ENCODE measurements around the gene ADCY3. TPM values are rescaled to one million over a fixed set of nuclear protein-coding genes. Genes with fewer than 3 reads are reported as not detected.

The ADCY3 gene
- total RNA-seq, 1 experiment from 2014 or later: 75.6 TPM

- Histone ChIP-seq H3K9me3 (peaks cover 7% of the 10 kb centered on the region; the same call in 1 of the 2 replicates), H3K4me1 (no peaks in the 10 kb centered on the region), H3K4me3 (ENCODE audit: low read depth, low read length) (no peak overlapping the region), H3K36me3 (ENCODE audit: control insufficient read depth, insufficient read depth, low read length) (peaks cover 2% of the 10 kb centered on the region; the same call in 1 of the 2 replicates), H3K27me3 (replicated peaks; ENCODE audit: control insufficient read depth, insufficient read depth, low read length) (no peaks in the 10 kb centered on the region)
- Mint-ChIP-seq H3K27ac (ENCODE audit: unreplicated experiment) (no peak overlapping the region), H3K9me3 (ENCODE audit: unreplicated experiment) (peaks cover 8% of the 10 kb centered on the region), H3K4me1 (ENCODE audit: low read depth, unreplicated experiment) (no peaks in the 10 kb centered on the region), H3K27me3 (ENCODE audit: insufficient read depth, unreplicated experiment) (no peaks in the 10 kb centered on the region), H3K4me3 (ENCODE audit: unreplicated experiment) (no peak overlapping the region), H3K36me3 (ENCODE audit: insufficient read depth, unreplicated experiment) (peaks cover 36% of the 10 kb centered on the region)
- no peak for DNase-seq
- intact Hi-C loops (cut with micrococcal nuclease; ENCODE audit: unreplicated experiment): no loop called here
- CTCF ChIA-PET: no interaction called here
- POLR2A ChIA-PET: no interaction called here
- TF ChIP-seq, protein P1, sequence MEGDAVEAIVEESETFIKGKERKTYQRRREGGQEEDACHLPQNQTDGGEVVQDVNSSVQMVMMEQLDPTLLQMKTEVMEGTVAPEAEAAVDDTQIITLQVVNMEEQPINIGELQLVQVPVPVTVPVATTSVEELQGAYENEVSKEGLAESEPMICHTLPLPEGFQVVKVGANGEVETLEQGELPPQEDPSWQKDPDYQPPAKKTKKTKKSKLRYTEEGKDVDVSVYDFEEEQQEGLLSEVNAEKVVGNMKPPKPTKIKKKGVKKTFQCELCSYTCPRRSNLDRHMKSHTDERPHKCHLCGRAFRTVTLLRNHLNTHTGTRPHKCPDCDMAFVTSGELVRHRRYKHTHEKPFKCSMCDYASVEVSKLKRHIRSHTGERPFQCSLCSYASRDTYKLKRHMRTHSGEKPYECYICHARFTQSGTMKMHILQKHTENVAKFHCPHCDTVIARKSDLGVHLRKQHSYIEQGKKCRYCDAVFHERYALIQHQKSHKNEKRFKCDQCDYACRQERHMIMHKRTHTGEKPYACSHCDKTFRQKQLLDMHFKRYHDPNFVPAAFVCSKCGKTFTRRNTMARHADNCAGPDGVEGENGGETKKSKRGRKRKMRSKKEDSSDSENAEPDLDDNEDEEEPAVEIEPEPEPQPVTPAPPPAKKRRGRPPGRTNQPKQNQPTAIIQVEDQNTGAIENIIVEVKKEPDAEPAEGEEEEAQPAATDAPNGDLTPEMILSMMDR (IDR thresholded peaks at IDR 0.05; ENCODE audit: insufficient read depth in 1 of 2, low read depth in 1 of 2, low read length in 1 of 2, severe bottlenecking in 1 of 2, unreplicated experiment in 1 of 2): no peak
- BruUV-seq (replicated peaks): no TSS peak
These were observed 37.2 kb upstream of the ADCY3 start for GRCh38 chr2:24957221-24957620.

DNA sequence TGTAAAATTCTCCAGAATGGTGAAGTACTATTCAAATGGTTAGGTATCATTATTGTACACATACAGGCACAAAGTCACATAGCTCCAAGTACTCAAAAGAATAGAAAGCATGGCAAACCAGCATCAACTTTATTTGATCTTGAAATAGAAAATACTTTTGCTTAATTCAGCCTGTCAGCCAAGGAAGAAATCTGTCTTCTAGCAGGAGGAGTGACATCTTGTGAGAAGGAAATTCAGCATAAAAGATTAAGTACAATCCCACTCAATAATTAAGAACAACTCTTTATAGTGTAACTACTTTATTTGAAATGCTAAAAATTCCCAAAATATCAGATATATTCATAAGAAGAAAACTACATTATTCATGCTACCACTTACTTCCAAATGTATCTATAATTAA is 35.9 kb upstream of the ADCY3 start:
- Histone ChIP-seq H3K27me3 (replicated peaks; ENCODE audit: control insufficient read depth, insufficient read depth, low read length) (no peaks in the 10 kb centered on the region), H3K4me1 (no peaks in the 10 kb centered on the region), H3K4me3 (ENCODE audit: low read depth, low read length) (no peak overlapping the region), H3K36me3 (ENCODE audit: control insufficient read depth, insufficient read depth, low read length) (peaks cover 2% of the 10 kb centered on the region; the same call in 1 of the 2 replicates), H3K9me3 (peaks cover 7% of the 10 kb centered on the region; the same call in 1 of the 2 replicates)
- H3K4me1 Mint-ChIP-seq (ENCODE audit: low read depth, unreplicated experiment): no peaks in the 10 kb centered on the region
- peaks cover 40% of the 10 kb centered on the region for H3K36me3 Mint-ChIP-seq (ENCODE audit: insufficient read depth, unreplicated experiment)
- BruUV-seq (replicated peaks): no TSS peak
- H3K27me3 Mint-ChIP-seq (ENCODE audit: insufficient read depth, unreplicated experiment): no peaks in the 10 kb centered on the region
- DNase-seq: no peak
- intact Hi-C loops (cut with micrococcal nuclease; ENCODE audit: unreplicated experiment): no loop called here
- ChIA-PET POLR2A (no interaction called here), CTCF (no interaction called here)
- TF ChIP-seq, protein P1 (IDR thresholded peaks at IDR 0.05; ENCODE audit: insufficient read depth in 1 of 2, low read depth in 1 of 2, low read length in 1 of 2, severe bottlenecking in 1 of 2, unreplicated experiment in 1 of 2): no peak
- no peak overlapping the region for H3K27ac Mint-ChIP-seq (ENCODE audit: unreplicated experiment)
- H3K4me3 Mint-ChIP-seq (ENCODE audit: unreplicated experiment): no peak overlapping the region
- H3K9me3 Mint-ChIP-seq (ENCODE audit: unreplicated experiment): peaks cover 8% of the 10 kb centered on the region

GRCh38 chr2:24955232-24955631 is 35.2 kb upstream of the ADCY3 start:
- intact Hi-C loops (cut with micrococcal nuclease; ENCODE audit: unreplicated experiment): no loop called here
- DNase-seq: no peak
- ChIA-PET POLR2A (interaction anchor here (0.5 kb wide), 1 partner anchor 15 kb away, joined by 4 read pairs; no protein-coding TSS in a partner anchor), CTCF (no interaction called here)
- Histone ChIP-seq H3K27me3 (replicated peaks; ENCODE audit: control insufficient read depth, insufficient read depth, low read length) (no peaks in the 10 kb centered on the region), H3K4me3 (ENCODE audit: low read depth, low read length) (no peak overlapping the region), H3K9me3 (peaks cover 7% of the 10 kb centered on the region; the same call in 1 of the 2 replicates), H3K4me1 (no peaks in the 10 kb centered on the region), H3K36me3 (ENCODE audit: control insufficient read depth, insufficient read depth, low read length) (peaks cover 2% of the 10 kb centered on the region; the same call in 1 of the 2 replicates)
- Mint-ChIP-seq H3K9me3 (ENCODE audit: unreplicated experiment) (peaks cover 8% of the 10 kb centered on the region), H3K4me3 (ENCODE audit: unreplicated experiment) (no peak overlapping the region), H3K27me3 (ENCODE audit: insufficient read depth, unreplicated experiment) (no peaks in the 10 kb centered on the region), H3K4me1 (ENCODE audit: low read depth, unreplicated experiment) (no peaks in the 10 kb centered on the region), H3K36me3 (ENCODE audit: insufficient read depth, unreplicated experiment) (peaks cover 40% of the 10 kb centered on the region), H3K27ac (ENCODE audit: unreplicated experiment) (no peak overlapping the region)
- TF ChIP-seq, protein P1 (IDR thresholded peaks at IDR 0.05; ENCODE audit: insufficient read depth in 1 of 2, low read depth in 1 of 2, low read length in 1 of 2, severe bottlenecking in 1 of 2, unreplicated experiment in 1 of 2): no peak
- BruUV-seq (replicated peaks): no TSS peak
